Tibial nerve (tissue), 4 donors: ENCODE measurements around the gene LOXL1.

Source experiments
- EP300 ChIP-seq, 2 donors: sonication (generic); formaldehyde crosslinking; IDR thresholded peaks; one replicate each; pipeline ENCODE4 v1.6.1; 2017; ENCODE audit warnings: antibody characterized with exemption in 2 of 2, mild to moderate bottlenecking in 1 of 2
- POLR2A ChIP-seq, 2 donors: fragments of 450-650 bp; IDR thresholded peaks; one replicate each; pipeline ENCODE4 v1.6.1; 2017; ENCODE audit warnings: antibody characterized with exemption in 2 of 2, mild to moderate bottlenecking in 2 of 2, moderate library complexity in 2 of 2
- TF ChIP-seq, protein P1 (sequence below), 5 experiments: fragments of 200-600 bp in 3 of 5; fragments of 450-650 bp in 2 of 5; sonication (generic) in 3 of 5; IDR thresholded peaks; one replicate each; pipeline ENCODE4 v1.5.1; 2016 to 2019; ENCODE audit warnings: antibody characterized with exemption in 5 of 5, mild to moderate bottlenecking in 3 of 5, moderate library complexity in 2 of 5

DNA sequence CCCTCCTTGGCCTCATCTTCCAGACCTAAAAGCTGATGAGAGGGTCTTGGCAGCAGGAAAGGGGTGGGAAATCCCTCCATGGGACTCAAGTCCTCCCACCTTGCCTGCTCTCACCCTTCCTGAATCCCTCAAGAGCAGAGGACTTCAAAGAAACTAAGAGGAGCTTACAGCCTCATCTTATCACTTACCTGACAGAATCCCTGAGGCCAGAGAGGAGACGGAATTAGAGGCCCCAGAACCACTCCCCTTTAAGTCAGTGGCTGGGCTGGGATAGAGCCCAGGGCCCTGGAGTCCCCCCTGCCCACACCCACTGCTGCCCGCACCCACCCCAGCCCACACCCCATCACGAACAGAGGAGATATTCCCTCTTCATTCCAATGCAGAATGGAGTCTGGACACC lies 15.2 kb downstream of the LOXL1 start:
- TF ChIP-seq POLR2A (IDR thresholded peaks at IDR 0.05) (no peak), EP300 (IDR thresholded peaks at IDR 0.05) (no peak)
- TF ChIP-seq, protein P1, sequence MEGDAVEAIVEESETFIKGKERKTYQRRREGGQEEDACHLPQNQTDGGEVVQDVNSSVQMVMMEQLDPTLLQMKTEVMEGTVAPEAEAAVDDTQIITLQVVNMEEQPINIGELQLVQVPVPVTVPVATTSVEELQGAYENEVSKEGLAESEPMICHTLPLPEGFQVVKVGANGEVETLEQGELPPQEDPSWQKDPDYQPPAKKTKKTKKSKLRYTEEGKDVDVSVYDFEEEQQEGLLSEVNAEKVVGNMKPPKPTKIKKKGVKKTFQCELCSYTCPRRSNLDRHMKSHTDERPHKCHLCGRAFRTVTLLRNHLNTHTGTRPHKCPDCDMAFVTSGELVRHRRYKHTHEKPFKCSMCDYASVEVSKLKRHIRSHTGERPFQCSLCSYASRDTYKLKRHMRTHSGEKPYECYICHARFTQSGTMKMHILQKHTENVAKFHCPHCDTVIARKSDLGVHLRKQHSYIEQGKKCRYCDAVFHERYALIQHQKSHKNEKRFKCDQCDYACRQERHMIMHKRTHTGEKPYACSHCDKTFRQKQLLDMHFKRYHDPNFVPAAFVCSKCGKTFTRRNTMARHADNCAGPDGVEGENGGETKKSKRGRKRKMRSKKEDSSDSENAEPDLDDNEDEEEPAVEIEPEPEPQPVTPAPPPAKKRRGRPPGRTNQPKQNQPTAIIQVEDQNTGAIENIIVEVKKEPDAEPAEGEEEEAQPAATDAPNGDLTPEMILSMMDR (IDR thresholded peaks at IDR 0.05) = no peak
